ENCODE results near the gene CORO2B. TPM values are rescaled to one million over a fixed set of nuclear protein-coding genes. Genes with fewer than 3 reads are reported as not detected.
A peak's percentile ranks its signal among the peaks of the same experiment; 100 is the strongest.

Gene CORO2B
- total RNA-seq, 1 donor from 2014 or later = 1.0 TPM

DNA sequence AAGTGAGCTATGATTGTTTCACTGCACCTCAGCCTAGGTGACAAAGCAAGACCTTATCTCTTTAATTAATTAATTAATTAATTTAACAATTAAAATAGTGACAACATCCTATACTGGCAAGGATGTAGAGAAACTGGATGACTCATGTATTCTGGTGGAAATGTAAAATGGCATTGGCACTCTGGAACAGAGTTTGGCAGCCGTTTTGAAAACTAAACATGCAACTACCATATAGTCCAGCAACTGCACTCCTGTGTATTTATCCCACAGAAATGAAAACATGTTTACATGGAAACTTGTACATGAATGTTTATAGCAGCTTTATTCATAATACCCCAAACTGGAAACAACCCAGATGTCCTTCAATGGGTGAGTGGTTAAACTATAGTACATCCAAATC lies 185.3 kb downstream of the CORO2B start:
- Histone ChIP-seq H3K4me1 (ENCODE audit: control insufficient read depth in 3 of 3, insufficient read depth in 3 of 3, low read length in 3 of 3) (peaks cover 0 to 3% (median 0%) of the 10 kb centered on the region in 3 donors), H3K36me3 (ENCODE audit: control insufficient read depth in 3 of 3, insufficient read depth in 3 of 3, low read length in 3 of 3) (no peaks in the 10 kb centered on the region), H3K9me3 (ENCODE audit: control insufficient read depth in 3 of 3, low read length in 3 of 3) (no peaks in the 10 kb centered on the region), H3K4me3 (ENCODE audit: low read length in 3 of 3) (no peak overlapping the region), H3K27me3 (ENCODE audit: control insufficient read depth in 3 of 3, insufficient read depth in 3 of 3, low read length in 3 of 3) (no peaks in the 10 kb centered on the region), H3K27ac (ENCODE audit: low read depth, low read length) (no peak overlapping the region), H3K9ac (ENCODE audit: low read depth in 1 of 3, low read length in 3 of 3) (no peak overlapping the region)

DNA sequence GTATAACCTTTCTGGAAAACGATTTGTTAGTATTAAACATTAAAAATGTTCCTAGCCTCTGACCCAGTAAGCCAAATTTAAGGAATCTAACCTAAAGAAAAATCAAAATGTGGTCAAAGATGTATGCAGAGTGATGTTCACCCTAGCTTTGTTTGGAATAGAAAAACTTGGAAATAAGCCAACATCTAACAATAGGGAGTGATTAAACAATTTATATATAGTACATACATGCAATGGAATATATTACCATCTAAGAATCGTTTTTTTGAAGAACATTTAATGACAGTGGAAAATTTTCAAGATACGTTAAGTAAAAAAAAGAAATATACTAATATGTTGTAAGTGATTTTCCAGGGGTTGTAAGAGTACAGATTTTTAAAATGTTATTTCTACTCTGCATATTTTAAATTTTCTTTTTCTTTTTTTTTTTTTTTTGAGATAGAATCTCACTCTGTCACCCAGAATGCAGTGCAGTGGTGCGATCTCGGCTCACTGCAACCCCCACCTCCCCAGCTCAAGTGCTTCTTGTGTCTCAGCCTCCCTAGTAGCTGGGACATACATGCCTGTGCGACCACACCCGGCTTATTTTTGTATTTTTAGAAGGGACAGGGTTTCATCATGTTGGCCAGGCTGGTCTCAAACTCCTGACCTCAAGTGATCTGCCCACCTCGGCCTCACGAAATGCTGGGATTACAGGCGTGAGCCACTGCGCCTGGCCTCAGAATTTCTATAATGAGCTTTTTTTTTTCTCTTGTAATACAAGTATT lies 187.0 kb downstream of the CORO2B start:
- H3K9ac ChIP-seq (ENCODE audit: low read depth in 1 of 3, low read length in 3 of 3) = no peak overlapping the region

DNA sequence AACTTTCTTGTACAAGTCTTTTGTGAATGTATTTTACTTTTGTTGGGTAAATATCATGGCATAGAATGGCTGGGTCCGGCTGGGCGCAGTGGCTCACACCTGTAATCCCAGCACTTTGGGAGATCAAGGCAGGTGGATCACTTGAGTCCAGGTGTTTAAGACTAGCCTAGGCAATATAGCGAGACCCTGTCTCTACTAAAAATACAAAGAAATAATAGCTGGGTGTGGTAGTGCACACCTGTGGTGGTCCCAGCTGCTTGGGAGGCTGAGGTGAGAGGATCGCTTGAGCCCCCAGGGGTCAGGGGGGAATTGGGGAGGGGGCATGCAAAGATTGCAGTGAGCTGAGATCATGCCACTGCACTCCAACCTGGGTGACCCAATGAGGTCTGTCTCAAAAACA lies 189.0 kb downstream of the CORO2B start:
- H3K27me3 ChIP-seq (ENCODE audit: control insufficient read depth in 3 of 3, insufficient read depth in 3 of 3, low read length in 3 of 3) = no peaks in the 10 kb centered on the region
- H3K4me1 ChIP-seq (ENCODE audit: control insufficient read depth in 3 of 3, insufficient read depth in 3 of 3, low read length in 3 of 3) = peaks cover 0 to 3% (median 0%) of the 10 kb centered on the region in 3 donors
- H3K9ac ChIP-seq (ENCODE audit: low read depth in 1 of 3, low read length in 3 of 3) = no peak overlapping the region

More for the DNA sequence above, 187.0 kb downstream of the CORO2B start:
- Histone ChIP-seq H3K27ac (ENCODE audit: low read depth, low read length) (no peak overlapping the region), H3K4me1 (ENCODE audit: control insufficient read depth in 3 of 3, insufficient read depth in 3 of 3, low read length in 3 of 3) (peaks cover 0 to 3% (median 0%) of the 10 kb centered on the region in 3 donors), H3K27me3 (ENCODE audit: control insufficient read depth in 3 of 3, insufficient read depth in 3 of 3, low read length in 3 of 3) (no peaks in the 10 kb centered on the region), H3K4me3 (ENCODE audit: low read length in 3 of 3) (no peak overlapping the region), H3K36me3 (ENCODE audit: control insufficient read depth in 3 of 3, insufficient read depth in 3 of 3, low read length in 3 of 3) (no peaks in the 10 kb centered on the region), H3K9me3 (ENCODE audit: control insufficient read depth in 3 of 3, low read length in 3 of 3) (no peaks in the 10 kb centered on the region)

DNA sequence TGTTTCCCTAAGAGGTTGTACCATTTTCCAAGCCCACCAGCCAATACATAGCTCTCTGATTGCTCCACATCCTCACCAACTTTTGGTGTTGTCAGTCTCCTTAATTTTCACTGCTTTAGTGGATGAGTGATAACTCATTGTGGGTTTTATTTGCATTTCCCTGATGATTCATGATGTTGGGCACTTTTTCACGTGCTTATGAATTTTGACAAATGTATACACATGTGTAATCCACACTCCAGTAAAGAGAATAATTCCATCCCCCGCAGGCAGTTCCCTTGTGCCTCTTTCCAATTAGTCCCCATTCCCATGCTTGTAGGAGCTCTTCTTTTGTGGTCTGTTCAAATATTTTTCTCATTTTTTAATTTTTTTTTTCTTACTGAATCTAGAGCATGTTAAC lies 189.5 kb downstream of the CORO2B start:
- no peak overlapping the region for H3K4me3 ChIP-seq (ENCODE audit: low read length in 3 of 3)
- H3K36me3 ChIP-seq (ENCODE audit: control insufficient read depth in 3 of 3, insufficient read depth in 3 of 3, low read length in 3 of 3) = no peaks in the 10 kb centered on the region
- H3K9me3 ChIP-seq (ENCODE audit: control insufficient read depth in 3 of 3, low read length in 3 of 3) = no peaks in the 10 kb centered on the region
- no peak overlapping the region for H3K9ac ChIP-seq (ENCODE audit: low read depth in 1 of 3, low read length in 3 of 3)
- peaks cover 0 to 3% (median 0%) of the 10 kb centered on the region in 3 donors for H3K4me1 ChIP-seq (ENCODE audit: control insufficient read depth in 3 of 3, insufficient read depth in 3 of 3, low read length in 3 of 3)
- no peak overlapping the region for H3K27ac ChIP-seq (ENCODE audit: low read depth, low read length)
- no peaks in the 10 kb centered on the region for H3K27me3 ChIP-seq (ENCODE audit: control insufficient read depth in 3 of 3, insufficient read depth in 3 of 3, low read length in 3 of 3)

More for the DNA sequence above, 189.0 kb downstream of the CORO2B start:
- no peaks in the 10 kb centered on the region for H3K36me3 ChIP-seq (ENCODE audit: control insufficient read depth in 3 of 3, insufficient read depth in 3 of 3, low read length in 3 of 3)
- H3K9me3 ChIP-seq (ENCODE audit: control insufficient read depth in 3 of 3, low read length in 3 of 3) = no peaks in the 10 kb centered on the region
- H3K27ac ChIP-seq (ENCODE audit: low read depth, low read length) = no peak overlapping the region
- H3K4me3 ChIP-seq (ENCODE audit: low read length in 3 of 3) = no peak overlapping the region

DNA sequence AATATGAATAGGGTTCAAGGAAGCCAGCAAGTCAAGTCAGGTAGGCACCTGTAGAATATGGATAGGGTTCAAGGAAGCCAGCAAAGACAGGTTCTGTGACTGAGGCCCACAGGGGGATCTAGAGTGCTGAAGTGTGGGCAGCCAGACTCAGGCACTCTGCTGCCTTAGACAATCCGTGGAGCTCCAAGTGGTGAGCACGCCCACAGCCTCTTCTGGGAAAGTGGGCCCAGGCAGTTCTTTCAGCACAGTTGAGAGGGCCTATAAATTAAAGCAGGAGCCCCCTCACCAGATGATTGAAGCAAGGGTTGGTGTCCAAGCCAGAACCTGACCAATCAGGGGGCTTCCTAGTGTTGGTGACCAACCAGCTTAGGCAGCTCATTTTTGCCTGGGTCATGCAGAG lies 190.9 kb downstream of the CORO2B start:
- peaks cover 0 to 3% (median 2%) of the 10 kb centered on the region in 3 donors for H3K4me1 ChIP-seq (ENCODE audit: control insufficient read depth in 3 of 3, insufficient read depth in 3 of 3, low read length in 3 of 3)
- H3K27ac ChIP-seq (ENCODE audit: low read depth, low read length) = no peak overlapping the region
- no peaks in the 10 kb centered on the region for H3K9me3 ChIP-seq (ENCODE audit: control insufficient read depth in 3 of 3, low read length in 3 of 3)
- no peaks in the 10 kb centered on the region for H3K36me3 ChIP-seq (ENCODE audit: control insufficient read depth in 3 of 3, insufficient read depth in 3 of 3, low read length in 3 of 3)
- no peak overlapping the region for H3K9ac ChIP-seq (ENCODE audit: low read depth in 1 of 3, low read length in 3 of 3)
- no peak overlapping the region for H3K4me3 ChIP-seq (ENCODE audit: low read length in 3 of 3)
- no peaks in the 10 kb centered on the region for H3K27me3 ChIP-seq (ENCODE audit: control insufficient read depth in 3 of 3, insufficient read depth in 3 of 3, low read length in 3 of 3)

DNA sequence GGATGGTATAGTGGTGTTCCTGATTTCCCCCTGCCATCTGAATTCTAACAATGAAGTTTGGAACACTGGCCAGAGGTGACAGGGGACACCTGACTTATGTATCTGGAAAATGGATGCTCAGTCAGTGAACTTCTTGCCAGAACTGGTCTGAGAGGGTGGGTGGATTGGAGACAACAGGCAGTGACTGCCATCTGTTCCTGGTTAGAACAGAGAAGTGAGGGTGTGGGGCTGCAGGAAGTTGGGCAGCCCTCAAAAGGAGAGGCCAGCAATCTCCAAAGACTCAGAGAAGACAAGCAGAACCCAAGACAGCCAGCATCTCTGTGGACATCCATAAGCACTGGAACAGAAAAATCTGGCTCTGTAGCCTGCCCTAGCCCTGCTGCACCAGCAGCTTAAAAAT lies 191.4 kb downstream of the CORO2B start:
- Histone ChIP-seq H3K9ac (ENCODE audit: low read depth in 1 of 3, low read length in 3 of 3) (no peak overlapping the region), H3K27ac (ENCODE audit: low read depth, low read length) (no peak overlapping the region), H3K4me1 (ENCODE audit: control insufficient read depth in 3 of 3, insufficient read depth in 3 of 3, low read length in 3 of 3) (peaks cover 1 to 4% (median 3%) of the 10 kb centered on the region in 3 donors), H3K9me3 (ENCODE audit: control insufficient read depth in 3 of 3, low read length in 3 of 3) (no peaks in the 10 kb centered on the region), H3K4me3 (ENCODE audit: low read length in 3 of 3) (no peak overlapping the region), H3K36me3 (ENCODE audit: control insufficient read depth in 3 of 3, insufficient read depth in 3 of 3, low read length in 3 of 3) (no peaks in the 10 kb centered on the region), H3K27me3 (ENCODE audit: control insufficient read depth in 3 of 3, insufficient read depth in 3 of 3, low read length in 3 of 3) (no peaks in the 10 kb centered on the region)

DNA sequence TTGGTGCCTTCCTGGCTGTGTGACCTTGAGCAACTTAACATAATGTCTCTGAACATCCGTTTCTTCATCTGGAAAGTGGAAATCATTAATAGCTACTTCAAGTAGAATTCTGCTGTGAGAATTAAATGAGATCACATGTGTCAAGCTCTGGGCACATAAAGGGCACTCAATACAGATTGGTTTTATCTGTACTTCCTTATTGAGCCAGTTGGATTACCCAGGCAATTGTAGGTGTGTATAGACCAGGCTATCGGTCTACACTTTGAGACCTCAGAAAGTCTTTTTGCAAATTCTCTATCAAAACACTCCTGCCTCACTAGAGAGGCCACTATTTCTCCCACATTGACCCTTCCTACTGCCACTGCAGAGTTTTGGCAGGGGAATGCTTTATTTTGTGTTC lies 194.2 kb downstream of the CORO2B start:
- no peak overlapping the region for H3K4me3 ChIP-seq (ENCODE audit: low read length in 3 of 3)
- H3K4me1 ChIP-seq (ENCODE audit: control insufficient read depth in 3 of 3, insufficient read depth in 3 of 3, low read length in 3 of 3) = peaks cover 13 to 17% (median 15%) of the 10 kb centered on the region in 3 donors
- no peaks in the 10 kb centered on the region for H3K27me3 ChIP-seq (ENCODE audit: control insufficient read depth in 3 of 3, insufficient read depth in 3 of 3, low read length in 3 of 3)
- H3K9me3 ChIP-seq (ENCODE audit: control insufficient read depth in 3 of 3, low read length in 3 of 3) = no peaks in the 10 kb centered on the region
- H3K36me3 ChIP-seq (ENCODE audit: control insufficient read depth in 3 of 3, insufficient read depth in 3 of 3, low read length in 3 of 3) = peaks cover 3 to 5% (median 4%) of the 10 kb centered on the region in 3 donors
- H3K9ac ChIP-seq (ENCODE audit: low read depth in 1 of 3, low read length in 3 of 3) = no peak overlapping the region
- H3K27ac ChIP-seq (ENCODE audit: low read depth, low read length) = no peak overlapping the region

DNA sequence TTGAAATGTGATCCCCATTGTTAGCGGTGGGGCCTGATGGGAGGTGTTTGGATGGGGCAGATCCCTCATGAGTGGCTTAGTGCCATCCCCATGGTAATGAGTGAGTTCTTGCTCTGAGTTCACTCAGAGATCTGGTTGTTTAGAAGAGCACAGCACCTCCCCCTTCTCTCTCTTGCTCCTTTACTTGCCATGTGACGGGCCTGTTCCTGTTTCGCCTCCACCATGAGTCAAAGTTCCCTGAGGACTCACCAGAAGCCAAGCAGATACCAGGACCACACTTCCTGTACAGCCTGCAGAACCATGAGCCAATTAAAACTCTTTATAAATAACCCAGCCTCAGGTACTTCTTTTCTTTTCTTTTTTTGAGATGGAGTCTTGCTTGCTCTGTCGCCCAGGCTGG lies 195.3 kb downstream of the CORO2B start:
- Histone ChIP-seq H3K4me1 (ENCODE audit: control insufficient read depth in 3 of 3, insufficient read depth in 3 of 3, low read length in 3 of 3) (peaks cover 13 to 17% (median 15%) of the 10 kb centered on the region in 3 donors), H3K27me3 (ENCODE audit: control insufficient read depth in 3 of 3, insufficient read depth in 3 of 3, low read length in 3 of 3) (no peaks in the 10 kb centered on the region), H3K4me3 (ENCODE audit: low read length in 3 of 3) (no peak overlapping the region), H3K9me3 (ENCODE audit: control insufficient read depth in 3 of 3, low read length in 3 of 3) (no peaks in the 10 kb centered on the region), H3K36me3 (ENCODE audit: control insufficient read depth in 3 of 3, insufficient read depth in 3 of 3, low read length in 3 of 3) (peaks cover 8 to 11% (median 9%) of the 10 kb centered on the region in 3 donors), H3K27ac (ENCODE audit: low read depth, low read length) (peak overlapping the region; percentile 80), H3K9ac (ENCODE audit: low read depth in 1 of 3, low read length in 3 of 3) (no peak overlapping the region)

DNA sequence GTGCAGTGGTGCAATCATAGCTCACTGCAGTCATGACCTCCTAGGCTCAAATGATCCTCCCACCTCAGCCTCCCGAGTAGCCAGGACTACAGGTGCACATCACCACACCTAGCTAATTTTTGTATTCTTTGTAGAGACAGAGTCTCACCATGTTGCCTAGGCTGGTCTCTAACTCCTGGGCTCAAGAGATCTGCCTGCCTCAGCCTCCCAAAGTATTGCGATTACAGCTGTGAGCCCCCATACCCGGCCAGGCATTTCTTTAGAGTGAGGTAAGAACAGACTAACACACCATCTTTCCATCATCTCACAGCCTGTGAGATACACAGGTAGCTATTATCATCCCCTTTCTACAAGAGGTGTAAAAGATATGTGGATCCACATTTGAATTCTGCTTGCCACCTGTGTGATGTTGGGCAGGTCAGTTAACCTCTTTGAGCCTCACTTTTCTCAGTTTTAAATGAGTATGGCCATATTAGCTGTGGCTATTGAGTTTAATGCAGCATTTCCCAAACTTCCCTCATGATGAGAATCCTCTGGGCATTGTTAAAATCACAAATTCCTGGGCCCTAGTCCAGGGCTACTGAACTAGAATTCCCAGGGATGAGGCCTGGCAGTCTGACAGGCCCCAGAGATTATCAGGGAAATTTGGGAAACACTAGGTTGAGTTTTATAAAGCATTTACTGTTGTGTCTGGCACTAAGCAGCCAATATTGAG lies 195.9 kb downstream of the CORO2B start:
- Histone ChIP-seq H3K36me3 (ENCODE audit: control insufficient read depth in 3 of 3, insufficient read depth in 3 of 3, low read length in 3 of 3) (peaks cover 12 to 16% (median 14%) of the 10 kb centered on the region in 3 donors), H3K27ac (ENCODE audit: low read depth, low read length) (peak overlapping the region; percentile 80), H3K4me1 (ENCODE audit: control insufficient read depth in 3 of 3, insufficient read depth in 3 of 3, low read length in 3 of 3) (peaks cover 13 to 17% (median 15%) of the 10 kb centered on the region in 3 donors), H3K4me3 (ENCODE audit: low read length in 3 of 3) (no peak overlapping the region), H3K27me3 (ENCODE audit: control insufficient read depth in 3 of 3, insufficient read depth in 3 of 3, low read length in 3 of 3) (no peaks in the 10 kb centered on the region), H3K9ac (ENCODE audit: low read depth in 1 of 3, low read length in 3 of 3) (no peak overlapping the region), H3K9me3 (ENCODE audit: control insufficient read depth in 3 of 3, low read length in 3 of 3) (no peaks in the 10 kb centered on the region)

DNA sequence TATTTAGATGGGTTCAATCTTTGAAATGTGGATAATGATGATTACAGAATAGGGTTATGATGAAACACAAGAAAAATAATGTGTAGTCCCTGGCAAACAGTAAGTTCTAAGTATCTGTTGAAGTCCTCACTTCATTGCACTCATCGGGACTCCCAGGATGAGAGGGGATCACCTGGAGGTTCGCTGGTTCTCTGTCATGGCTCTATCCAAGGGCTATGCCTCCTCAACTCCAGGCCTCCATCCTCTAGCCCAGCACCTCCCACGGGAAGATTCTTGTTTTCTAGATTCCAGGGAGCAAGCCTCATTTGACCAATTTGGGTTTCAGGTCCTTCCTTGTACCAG lies 196.4 kb downstream of the CORO2B start:
- Histone ChIP-seq H3K27ac (ENCODE audit: low read depth, low read length) (peak overlapping the region; percentile 80), H3K36me3 (ENCODE audit: control insufficient read depth in 3 of 3, insufficient read depth in 3 of 3, low read length in 3 of 3) (peaks cover 16 to 19% (median 16%) of the 10 kb centered on the region in 3 donors), H3K4me1 (ENCODE audit: control insufficient read depth in 3 of 3, insufficient read depth in 3 of 3, low read length in 3 of 3) (peaks cover 13 to 17% (median 15%) of the 10 kb centered on the region in 3 donors), H3K27me3 (ENCODE audit: control insufficient read depth in 3 of 3, insufficient read depth in 3 of 3, low read length in 3 of 3) (no peaks in the 10 kb centered on the region), H3K9me3 (ENCODE audit: control insufficient read depth in 3 of 3, low read length in 3 of 3) (no peaks in the 10 kb centered on the region), H3K4me3 (ENCODE audit: low read length in 3 of 3) (no peak overlapping the region), H3K9ac (ENCODE audit: low read depth in 1 of 3, low read length in 3 of 3) (no peak overlapping the region)
